K562 (cell line): ENCODE measurements around the gene ARFGEF2. TPM values are rescaled to one million over a fixed set of nuclear protein-coding genes. Genes with fewer than 3 reads are reported as not detected.

Experiments used
- ATAC-seq: fragments of 200-7000 bp; cut with Tn5 transposase; 3 replicates; pipeline ENCODE4 v1.9.1; 2020; ENCODE audit warnings: moderate library complexity
- BruUV-seq: library from RNA; stranded (reverse); fragments of 400-500 nt; replicated peaks from 2 replicates; lab custom pipeline; 2021; lab: Mats Ljungman, UMichigan
- CTCF ChIA-PET: fragments of 300-600 bp; formaldehyde crosslinking; extraction: SDS; loops from one replicate; lab custom pipeline; 2021; ENCODE audit warnings: low intra/inter-chr PET ratio; lab: Yijun Ruan, JAX
- POLR2A ChIA-PET: fragments of 300-600, 350-650 bp; sonication (Branson Sonifier 250); formaldehyde crosslinking; extraction: SDS; loops from one replicate; lab custom pipeline; 2021; ENCODE audit warnings: antibody characterized with exemption, inconsistent platforms; lab: Yijun Ruan, JAX
- DNase-seq, 4 experiments: peaks; one replicate each; pipeline versions ENCODE4 v3.0.0 to v3.0.0-alpha.2; 2011 to 2018; ENCODE audit warnings: low spot score in 3 of 4, mixed read lengths in 3 of 4; ENCODE audit errors: extremely low read depth in 1 of 4
- FAIRE-seq: peaks from 2 replicates; lab custom pipeline; 2011; peaks lifted over from hg19 to GRCh38; lab: Jason Lieb, UNC
- H2AFZ ChIP-seq: 2 replicates; pipeline ENCODE4 v1.6.0; 2011; ENCODE audit warnings: low read depth, low read length, control low read depth, inconsistent platforms
- H3K27ac ChIP-seq: fragments of 200-600 bp; 3 replicates; pipeline ENCODE4 v1.8.0; 2011; ENCODE audit warnings: low read depth, mild to moderate bottlenecking, control low read depth, inconsistent platforms, low read length, moderate library complexity, mixed read lengths; ENCODE audit errors: extremely low read depth
- H3K27me3 ChIP-seq, 2 experiments: fragments of 300-600 bp in 1 of 2; 2 replicates in 1 of 2; 3 replicates in 1 of 2; pipeline versions ENCODE4 v1.6.0 to v1.8.0; 2011; ENCODE audit warnings: inconsistent platforms in 2 of 2, low read length in 2 of 2, mild to moderate bottlenecking in 1 of 2, mixed read lengths in 1 of 2, moderate library complexity in 1 of 2; ENCODE audit not compliant: control insufficient read depth in 2 of 2, insufficient read depth in 2 of 2
- H3K36me3 ChIP-seq: fragments of 300-600 bp; 3 replicates; pipeline ENCODE4 v1.8.0; 2011; ENCODE audit warnings: mild to moderate bottlenecking, low read length, inconsistent platforms; ENCODE audit not compliant: control insufficient read depth, insufficient read depth
- H3K4me1 ChIP-seq, 2 experiments: fragments of 200-600 bp in 1 of 2; replicated peaks in 1 of 2; 2 replicates in 1 of 2; 3 replicates in 1 of 2; pipeline versions ENCODE4 v1.5.1 to v1.8.0; 2011; ENCODE audit warnings: inconsistent platforms in 2 of 2, low read length in 2 of 2, mild to moderate bottlenecking in 1 of 2, mixed read lengths in 1 of 2, moderate library complexity in 1 of 2; ENCODE audit not compliant: control insufficient read depth in 2 of 2, insufficient read depth in 2 of 2
- H3K4me2 ChIP-seq: 2 replicates; pipeline ENCODE4 v1.6.1; 2011; ENCODE audit warnings: low read length, control low read depth, inconsistent platforms, mixed read lengths; ENCODE audit not compliant: insufficient read depth
- H3K4me3 ChIP-seq: fragments of 200-600 bp; sonication (generic), shearing (Covaris generic); 2 replicates; pipeline ENCODE4 v1.5.1; 2016; ENCODE audit warnings: control low read depth, inconsistent platforms
- H3K79me2 ChIP-seq: fragments of 200-600 bp; 3 replicates; pipeline ENCODE4 v1.8.0; 2011; ENCODE audit warnings: low read length, inconsistent platforms; ENCODE audit not compliant: control insufficient read depth, insufficient read depth
- H3K9ac ChIP-seq, 2 experiments: 2 replicates each; pipeline versions ENCODE4 v1.6.0 to v1.6.1; 2011; ENCODE audit warnings: low read depth in 2 of 2, low read length in 2 of 2, control low read depth in 1 of 2, inconsistent platforms in 1 of 2, mild to moderate bottlenecking in 1 of 2, mixed read lengths in 1 of 2; ENCODE audit not compliant: insufficient read depth in 1 of 2
- H3K9me1 ChIP-seq: one replicate; pipeline ENCODE4 v1.6.0; 2011; ENCODE audit warnings: inconsistent platforms, mild to moderate bottlenecking, low read length, moderate library complexity; ENCODE audit not compliant: control insufficient read depth, insufficient read depth
- H3K9me3 ChIP-seq: replicated peaks from 2 replicates; pipeline ENCODE4 v1.5.1; 2011; ENCODE audit warnings: low read depth, low read length, inconsistent platforms; ENCODE audit not compliant: control insufficient read depth, insufficient read depth
- H4K20me1 ChIP-seq: replicated peaks from 2 replicates; pipeline ENCODE4 v1.6.1; 2011; ENCODE audit warnings: low read length, inconsistent platforms, mixed read lengths; ENCODE audit not compliant: control insufficient read depth, insufficient read depth
- DACH1 ChIP-seq: fragments of 450-650 bp; IDR thresholded peaks from 2 replicates; pipeline ENCODE4 v1.6.1; 2018; ENCODE audit not compliant: partially characterized antibody
- MCM3 ChIP-seq: fragments of 450-650 bp; IDR thresholded peaks from 2 replicates; pipeline ENCODE4 v1.6.1; 2016
- NCOA6 ChIP-seq: fragments of 450-650 bp; IDR thresholded peaks from 2 replicates; pipeline ENCODE4 v1.6.1; 2017; ENCODE audit warnings: mild to moderate bottlenecking
- NR2C2 ChIP-seq, 2 experiments: fragments of 200-800 bp in 1 of 2; sonication (Bioruptor generic) in 1 of 2; sonication (generic) in 1 of 2; formaldehyde crosslinking in 1 of 2; IDR thresholded peaks; 2 replicates each; pipeline versions ENCODE4 v1.6.1 to v1.8.0; 2016 to 2022; ENCODE audit warnings: mild to moderate bottlenecking in 1 of 2, missing compliant biosample characterization in 1 of 2, missing genetic modification characterization in 1 of 2, missing genetic modification reagents in 1 of 2
- NR3C1 ChIP-seq: sonication (generic); formaldehyde crosslinking; IDR thresholded peaks from 2 replicates; pipeline ENCODE4 v1.8.1; 2022; ENCODE audit warnings: missing genetic modification reagents
- OTX1 ChIP-seq: fragments of 450-650 bp; formaldehyde crosslinking; IDR thresholded peaks from 2 replicates; pipeline ENCODE4 v1.4.0; 2022; ENCODE audit warnings: mild to moderate bottlenecking
- RBFOX2 ChIP-seq: fragments of 200-400 bp; formaldehyde crosslinking; IDR thresholded peaks from 2 replicates; pipeline ENCODE4 v1.6.1; 2017; ENCODE audit warnings: low read depth, mild to moderate bottlenecking, low read length, moderate library complexity
- ZNF175 ChIP-seq: fragments of 200-800 bp; sonication (Bioruptor generic); IDR thresholded peaks from 2 replicates; pipeline ENCODE4 v1.6.1; 2016; ENCODE audit warnings: low read depth, mild to moderate bottlenecking, missing genetic modification characterization, missing compliant biosample characterization
- ZNF263 ChIP-seq: sonication (generic); formaldehyde crosslinking; IDR thresholded peaks from 2 replicates; pipeline ENCODE4 v1.8.0; 2022; ENCODE audit warnings: mild to moderate bottlenecking, missing genetic modification reagents, borderline replicate concordance
- ZNF644 ChIP-seq: fragments of 200-800 bp; sonication (Bioruptor generic); IDR thresholded peaks from 2 replicates; pipeline ENCODE4 v1.6.1; 2016; ENCODE audit warnings: low read depth, missing genetic modification characterization, missing compliant biosample characterization
- WGBS: fragments of 100-300 bp; shearing (Covaris generic); methylation state at CpG from one replicate; pipeline ENCODE4 v1.1.6; 2016; ENCODE audit warnings: low coverage, mixed read lengths; ENCODE audit not compliant: insufficient coverage; ENCODE audit errors: missing lambda C conversion rate; 5-methylcytosine and 5-hydroxymethylcytosine counted together
- in situ Hi-C: fragments of 300-500 bp; cut with MboI; formaldehyde crosslinking; loops from 4 replicates; pipeline ENCODE4 v1.15.0; 2018; ENCODE audit warnings: inconsistent platforms, mixed read lengths
- intact Hi-C: fragments of 100-400 bp; cut with micrococcal nuclease; formaldehyde crosslinking; loops from 2 replicates; pipeline ENCODE4 v1.14.2; 2022
- polyA plus RNA-seq, 8 experiments: library from polyadenylated mRNA; depleted of rRNA in 4 of 8; stranded (reverse) in 5 of 8; unstranded in 3 of 8; fragments of >200 nt; fragmentation: Nextera tagmentation in 2 of 8; fragmentation: Illumina TruSeq in 1 of 8; extraction: Ambion mirVana in 2 of 8; extraction: Trizol in 1 of 8; gene quantifications; 2 replicates each; pipeline versions ENCODE4 v1.2.1 to v1.2.3, GENCODE V29; 2011 to 2014; ENCODE audit warnings: inconsistent platforms in 1 of 8, missing spikeins in 1 of 8
- total RNA-seq, 7 experiments: library from RNA; depleted of rRNA in 6 of 7; stranded (reverse); fragments of >200 nt in 6 of 7; fragmentation: Illumina TruSeq in 2 of 7; extraction: Trizol in 2 of 7; gene quantifications; 2 replicates each; pipeline versions ENCODE4 v1.2.1 to v1.2.3, GENCODE V29; 2011 to 2021; ENCODE audit warnings: low replicate concordance in 1 of 7
- TF ChIP-seq, protein P1 (sequence below): fragments of 250-450 bp; sonication (Bioruptor Pico); IDR thresholded peaks from 2 replicates; pipeline ENCODE4 v1.4.0; 2020; ENCODE audit warnings: mild to moderate bottlenecking, moderate library complexity
- TF ChIP-seq, protein P2 (sequence below): sonication (generic); formaldehyde crosslinking; IDR thresholded peaks from 2 replicates; pipeline ENCODE4 v1.8.0; 2023; ENCODE audit warnings: mild to moderate bottlenecking, missing genetic modification reagents
- TF ChIP-seq, protein P3 (sequence below): fragments of 450-650 bp; IDR thresholded peaks from 2 replicates; pipeline ENCODE4 v1.6.1; 2017; ENCODE audit warnings: mild to moderate bottlenecking, moderate library complexity
- TF ChIP-seq, protein P4 (sequence below), 2 experiments: fragments of 200-800 bp in 1 of 2; sonication (Bioruptor generic) in 1 of 2; sonication (generic) in 1 of 2; formaldehyde crosslinking in 1 of 2; IDR thresholded peaks in 1 of 2; conservative IDR thresholded peaks in 1 of 2; 2 replicates each; pipeline versions ENCODE4 v1.5.0 to v1.6.1; 2016 to 2020; ENCODE audit warnings: missing compliant biosample characterization in 1 of 2, missing genetic modification characterization in 1 of 2, missing genetic modification reagents in 1 of 2

ARFGEF2 gene
- total and polyA plus RNA-seq, 9 of the 15 experiments (the other 6 are each of a cell fraction or from before 2014, with no cell fraction given): 4.2 to 18.8 (median 13.7) TPM

DNA sequence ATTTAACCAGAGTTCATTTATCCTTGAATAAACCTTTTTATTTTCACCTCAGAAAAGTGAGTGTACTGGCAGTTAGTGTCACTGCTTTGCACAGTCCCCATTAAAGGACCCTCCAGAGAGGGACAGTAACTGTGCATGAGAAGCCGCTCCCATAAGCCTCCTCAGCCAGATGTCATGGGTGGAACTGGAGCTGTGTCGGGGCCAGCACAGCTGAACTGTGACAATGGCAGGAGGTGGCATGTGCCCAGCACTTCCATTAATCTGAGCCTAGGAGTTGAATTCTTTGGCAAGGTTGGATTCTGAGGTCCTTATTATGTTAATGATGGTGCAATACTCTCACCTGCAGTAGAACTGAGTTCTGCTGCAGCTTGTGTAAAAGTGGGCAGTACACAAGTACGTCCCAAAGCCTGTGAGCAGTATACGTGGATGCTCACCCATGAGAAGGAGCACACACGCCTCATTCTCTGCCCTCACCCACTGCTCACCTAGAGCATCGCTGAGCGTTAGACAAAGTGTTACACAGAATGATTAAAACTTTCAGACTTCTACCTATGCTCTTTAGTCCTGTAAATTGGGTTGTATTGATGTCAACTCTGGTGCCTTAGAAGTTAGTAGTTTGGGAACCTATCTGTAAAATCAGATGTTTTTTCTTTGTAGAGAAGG lies 112.7 kb downstream of the ARFGEF2 start:
- 93% methylated on average over 7 of the region's 7 CpGs for WGBS
- CTCF ChIA-PET: no interaction called here
- in situ Hi-C loops: no loop called here
- TF ChIP-seq, protein P1, sequence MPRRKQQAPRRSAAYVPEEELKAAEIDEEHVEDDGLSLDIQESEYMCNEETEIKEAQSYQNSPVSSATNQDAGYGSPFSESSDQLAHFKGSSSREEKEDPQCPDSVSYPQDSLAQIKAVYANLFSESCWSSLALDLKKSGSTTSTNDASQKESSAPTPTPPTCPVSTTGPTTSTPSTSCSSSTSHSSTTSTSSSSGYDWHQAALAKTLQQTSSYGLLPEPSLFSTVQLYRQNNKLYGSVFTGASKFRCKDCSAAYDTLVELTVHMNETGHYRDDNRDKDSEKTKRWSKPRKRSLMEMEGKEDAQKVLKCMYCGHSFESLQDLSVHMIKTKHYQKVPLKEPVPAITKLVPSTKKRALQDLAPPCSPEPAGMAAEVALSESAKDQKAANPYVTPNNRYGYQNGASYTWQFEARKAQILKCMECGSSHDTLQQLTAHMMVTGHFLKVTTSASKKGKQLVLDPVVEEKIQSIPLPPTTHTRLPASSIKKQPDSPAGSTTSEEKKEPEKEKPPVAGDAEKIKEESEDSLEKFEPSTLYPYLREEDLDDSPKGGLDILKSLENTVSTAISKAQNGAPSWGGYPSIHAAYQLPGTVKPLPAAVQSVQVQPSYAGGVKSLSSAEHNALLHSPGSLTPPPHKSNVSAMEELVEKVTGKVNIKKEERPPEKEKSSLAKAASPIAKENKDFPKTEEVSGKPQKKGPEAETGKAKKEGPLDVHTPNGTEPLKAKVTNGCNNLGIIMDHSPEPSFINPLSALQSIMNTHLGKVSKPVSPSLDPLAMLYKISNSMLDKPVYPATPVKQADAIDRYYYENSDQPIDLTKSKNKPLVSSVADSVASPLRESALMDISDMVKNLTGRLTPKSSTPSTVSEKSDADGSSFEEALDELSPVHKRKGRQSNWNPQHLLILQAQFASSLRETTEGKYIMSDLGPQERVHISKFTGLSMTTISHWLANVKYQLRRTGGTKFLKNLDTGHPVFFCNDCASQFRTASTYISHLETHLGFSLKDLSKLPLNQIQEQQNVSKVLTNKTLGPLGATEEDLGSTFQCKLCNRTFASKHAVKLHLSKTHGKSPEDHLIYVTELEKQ (CRISPR knock-in tag): no peak
- TF ChIP-seq ZNF175 (CRISPR knock-in tag) (no peak), OTX1 (CRISPR knock-in tag) (no peak), ZNF644 (tag) (no peak), NCOA6 (no peak), MCM3 (no peak), NR3C1 (CRISPR knock-in tag) (no peak), DACH1 (no peak), ZNF263 (no peak), NR2C2 (CRISPR knock-in tag; IDR thresholded peaks at IDR 0.05) (no peak), NR2C2 (tag; IDR thresholded peaks at IDR 0.05) (no peak), RBFOX2 (no peak)
- TF ChIP-seq, protein P2, sequence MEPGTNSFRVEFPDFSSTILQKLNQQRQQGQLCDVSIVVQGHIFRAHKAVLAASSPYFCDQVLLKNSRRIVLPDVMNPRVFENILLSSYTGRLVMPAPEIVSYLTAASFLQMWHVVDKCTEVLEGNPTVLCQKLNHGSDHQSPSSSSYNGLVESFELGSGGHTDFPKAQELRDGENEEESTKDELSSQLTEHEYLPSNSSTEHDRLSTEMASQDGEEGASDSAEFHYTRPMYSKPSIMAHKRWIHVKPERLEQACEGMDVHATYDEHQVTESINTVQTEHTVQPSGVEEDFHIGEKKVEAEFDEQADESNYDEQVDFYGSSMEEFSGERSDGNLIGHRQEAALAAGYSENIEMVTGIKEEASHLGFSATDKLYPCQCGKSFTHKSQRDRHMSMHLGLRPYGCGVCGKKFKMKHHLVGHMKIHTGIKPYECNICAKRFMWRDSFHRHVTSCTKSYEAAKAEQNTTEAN (CRISPR knock-in tag): no peak
- TF ChIP-seq, protein P3, sequence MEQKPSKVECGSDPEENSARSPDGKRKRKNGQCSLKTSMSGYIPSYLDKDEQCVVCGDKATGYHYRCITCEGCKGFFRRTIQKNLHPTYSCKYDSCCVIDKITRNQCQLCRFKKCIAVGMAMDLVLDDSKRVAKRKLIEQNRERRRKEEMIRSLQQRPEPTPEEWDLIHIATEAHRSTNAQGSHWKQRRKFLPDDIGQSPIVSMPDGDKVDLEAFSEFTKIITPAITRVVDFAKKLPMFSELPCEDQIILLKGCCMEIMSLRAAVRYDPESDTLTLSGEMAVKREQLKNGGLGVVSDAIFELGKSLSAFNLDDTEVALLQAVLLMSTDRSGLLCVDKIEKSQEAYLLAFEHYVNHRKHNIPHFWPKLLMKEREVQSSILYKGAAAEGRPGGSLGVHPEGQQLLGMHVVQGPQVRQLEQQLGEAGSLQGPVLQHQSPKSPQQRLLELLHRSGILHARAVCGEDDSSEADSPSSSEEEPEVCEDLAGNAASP: no peak
- TF ChIP-seq, protein P4, sequence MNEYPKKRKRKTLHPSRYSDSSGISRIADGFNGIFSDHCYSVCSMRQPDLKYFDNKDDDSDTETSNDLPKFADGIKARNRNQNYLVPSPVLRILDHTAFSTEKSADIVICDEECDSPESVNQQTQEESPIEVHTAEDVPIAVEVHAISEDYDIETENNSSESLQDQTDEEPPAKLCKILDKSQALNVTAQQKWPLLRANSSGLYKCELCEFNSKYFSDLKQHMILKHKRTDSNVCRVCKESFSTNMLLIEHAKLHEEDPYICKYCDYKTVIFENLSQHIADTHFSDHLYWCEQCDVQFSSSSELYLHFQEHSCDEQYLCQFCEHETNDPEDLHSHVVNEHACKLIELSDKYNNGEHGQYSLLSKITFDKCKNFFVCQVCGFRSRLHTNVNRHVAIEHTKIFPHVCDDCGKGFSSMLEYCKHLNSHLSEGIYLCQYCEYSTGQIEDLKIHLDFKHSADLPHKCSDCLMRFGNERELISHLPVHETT (CRISPR knock-in tag; conservative IDR thresholded peaks at IDR 0.05 in 1 of 2, IDR thresholded peaks at IDR 0.05 in 1 of 2): no peak

More for the DNA sequence above, 112.7 kb downstream of the ARFGEF2 start:
- Histone ChIP-seq H3K27ac (no peak overlapping the region), H3K79me2 (no peaks in the 10 kb centered on the region), H2AFZ (no peak overlapping the region), H3K9ac (no peak overlapping the region), H3K36me3 (peaks cover 44% of the 10 kb centered on the region), H3K4me3 (no peak overlapping the region), H3K9me1 (no peaks in the 10 kb centered on the region), H3K4me2 (no peak overlapping the region), H3K4me1 (peaks cover 6 to 9% of the 10 kb centered on the region in 2 experiments; a peak in 4 of 5 replicates), H3K27me3 (no peaks in the 10 kb centered on the region), H3K9me3 (no peaks in the 10 kb centered on the region), H4K20me1 (0 out of 2 replicates have a peak, but pooled peaks cover 4% of the 10 kb centered on the region)
- FAIRE-seq (no peak), ATAC-seq (no peak), DNase-seq (no peak)
- no TSS peak for BruUV-seq
- intact Hi-C loops: no loop called here
- POLR2A ChIA-PET: interaction anchor here (0.6 to 4.6 kb wide), 2 partner anchors 12 to 185 kb away, joined by 3 to 42 read pairs; partner anchors contain the start of gene CSE1L
